GM23248 (cell line): ENCODE data around the gene PTDSS2. TPM values are rescaled to one million over a fixed set of nuclear protein-coding genes. Genes with fewer than 3 reads are reported as not detected.

Experiments used
- DNase-seq: peaks from one replicate; pipeline ENCODE4 v3.0.0-alpha.2; 2015
- H2AFZ ChIP-seq: fragments of 200-600 bp; sonication (generic); 2 replicates; pipeline ENCODE4 v1.6.1; 2016; ENCODE audit warnings: antibody characterized with exemption
- H3F3A ChIP-seq: fragments of 200-600 bp; sonication (generic); 2 replicates; pipeline ENCODE4 v1.6.1; 2016; ENCODE audit warnings: mild to moderate bottlenecking, antibody characterized with exemption, mixed run types; ENCODE audit not compliant: insufficient read depth
- H3K27ac ChIP-seq: fragments of 200-600 bp; sonication (generic); 2 replicates; pipeline ENCODE4 v1.5.1; 2016; ENCODE audit warnings: mild to moderate bottlenecking
- H3K27me3 ChIP-seq: fragments of 200-600 bp; sonication (generic); replicated peaks from 2 replicates; pipeline ENCODE4 v1.6.1; 2016; ENCODE audit warnings: mild to moderate bottlenecking; ENCODE audit not compliant: insufficient read depth
- H3K36me3 ChIP-seq: fragments of 200-600 bp; sonication (generic); 2 replicates; pipeline ENCODE4 v1.6.1; 2016; ENCODE audit warnings: low read depth, mild to moderate bottlenecking
- H3K4me1 ChIP-seq: fragments of 200-600 bp; sonication (generic); 2 replicates; pipeline ENCODE4 v1.6.1; 2016; ENCODE audit warnings: mild to moderate bottlenecking; ENCODE audit not compliant: insufficient read depth
- H3K4me2 ChIP-seq: fragments of 200-600 bp; sonication (generic); one replicate; pipeline ENCODE4 v1.6.1; 2016; ENCODE audit warnings: mild to moderate bottlenecking; ENCODE audit not compliant: unreplicated experiment
- H3K4me3 ChIP-seq: fragments of 200-600 bp; sonication (generic); 2 replicates; pipeline ENCODE4 v1.5.1; 2016; ENCODE audit warnings: mild to moderate bottlenecking
- H3K79me2 ChIP-seq: fragments of 200-600 bp; sonication (generic); 2 replicates; pipeline ENCODE4 v1.6.1; 2016; ENCODE audit warnings: mild to moderate bottlenecking; ENCODE audit not compliant: insufficient read depth
- H3K9ac ChIP-seq: fragments of 200-600 bp; sonication (generic); 2 replicates; pipeline ENCODE4 v1.6.1; 2016; ENCODE audit warnings: mild to moderate bottlenecking
- H3K9me2 ChIP-seq: fragments of 200-600 bp; sonication (generic); 2 replicates; pipeline ENCODE4 v1.6.1; 2016; ENCODE audit warnings: mixed run types, mild to moderate bottlenecking, moderate library complexity; ENCODE audit not compliant: insufficient read depth
- H3K9me3 ChIP-seq: fragments of 200-600 bp; sonication (generic); one replicate; pipeline ENCODE4 v1.6.1; 2017; ENCODE audit warnings: low read depth
- H4K20me1 ChIP-seq: fragments of 200-600 bp; sonication (generic); 2 replicates; pipeline ENCODE4 v1.6.0; 2016; ENCODE audit not compliant: insufficient read depth
- EZH2 ChIP-seq: fragments of 200-600 bp; sonication (generic); IDR thresholded peaks from 2 replicates; pipeline ENCODE4 v1.6.1; 2018; ENCODE audit warnings: antibody characterized with exemption, mild to moderate bottlenecking; ENCODE audit not compliant: insufficient read depth, poor library complexity, severe bottlenecking
- EZH2phosphoT487 ChIP-seq: fragments of 200-600 bp; sonication (generic); IDR thresholded peaks from 2 replicates; pipeline ENCODE4 v1.6.1; 2018; ENCODE audit warnings: antibody characterized with exemption, moderate library complexity, mild to moderate bottlenecking, low read depth; ENCODE audit not compliant: insufficient read depth
- WGBS, 2 experiments: methylation state at CpG; one replicate each; pipeline ENCODE4 v1.1.6; 2015 to 2017; ENCODE audit warnings: low lambda C conversion rate in 2 of 2, low coverage in 1 of 2; ENCODE audit errors: missing lambda C conversion rate in 2 of 2; 5-methylcytosine and 5-hydroxymethylcytosine counted together
- in situ Hi-C: fragments of 300-500 bp; cut with MboI; formaldehyde crosslinking; loops from 2 replicates; pipeline ENCODE4 v1.15.0; 2020
- polyA plus RNA-seq: library from polyadenylated mRNA; unstranded; fragments of >200 nt; fragmentation: Nextera tagmentation; extraction: Ambion mirVana; gene quantifications from 2 replicates; pipeline ENCODE4 v1.2.1, GENCODE V29; 2016
- small RNA-seq: library from RNA; depleted of rRNA; stranded (forward); fragments of <200 nt; gene quantifications from one replicate; pipeline ENCODE3, GENCODE V24; 2014; ENCODE audit warnings: low read depth, low replicate concordance
- total RNA-seq: library from RNA; depleted of rRNA; stranded (reverse); fragments of >200 nt; shearing (Covaris generic); gene quantifications from 2 replicates; pipeline ENCODE4 v1.2.3, GENCODE V29; 2014; rRNA removed

The PTDSS2 gene
- total and polyA plus RNA-seq, 2 experiments from 2014 or later: 22.2 to 44.1 TPM

GRCh38 chr11:538431-539051 is 88.5 kb downstream of the PTDSS2 start:
- peaks cover 14% of the 10 kb centered on the region for H3K79me2 ChIP-seq
- no peaks in the 10 kb centered on the region for H3K9me3 ChIP-seq
- no peak for DNase-seq
- no peak overlapping the region for H3K27ac ChIP-seq
- in situ Hi-C loops: no loop called here
- no peaks in the 10 kb centered on the region for H4K20me1 ChIP-seq
- 0 out of 2 replicates have a peak, but pooled peaks cover 5% of the 10 kb centered on the region for H3F3A ChIP-seq
- WGBS, 2 experiments: 90 to 92% methylated on average over 19 to 20 of the region's 20 CpGs
- H3K4me2 ChIP-seq: no peak overlapping the region
- H3K4me1 ChIP-seq: no peaks in the 10 kb centered on the region
- no peaks in the 10 kb centered on the region for H3K9me2 ChIP-seq
- H3K9ac ChIP-seq: no peak overlapping the region
- H3K36me3 ChIP-seq: no peaks in the 10 kb centered on the region
- no peak overlapping the region for H2AFZ ChIP-seq
- no peaks in the 10 kb centered on the region for H3K27me3 ChIP-seq
- TF ChIP-seq EZH2: no peak
- TF ChIP-seq EZH2phosphoT487: no peak
- no peak overlapping the region for H3K4me3 ChIP-seq

DNA sequence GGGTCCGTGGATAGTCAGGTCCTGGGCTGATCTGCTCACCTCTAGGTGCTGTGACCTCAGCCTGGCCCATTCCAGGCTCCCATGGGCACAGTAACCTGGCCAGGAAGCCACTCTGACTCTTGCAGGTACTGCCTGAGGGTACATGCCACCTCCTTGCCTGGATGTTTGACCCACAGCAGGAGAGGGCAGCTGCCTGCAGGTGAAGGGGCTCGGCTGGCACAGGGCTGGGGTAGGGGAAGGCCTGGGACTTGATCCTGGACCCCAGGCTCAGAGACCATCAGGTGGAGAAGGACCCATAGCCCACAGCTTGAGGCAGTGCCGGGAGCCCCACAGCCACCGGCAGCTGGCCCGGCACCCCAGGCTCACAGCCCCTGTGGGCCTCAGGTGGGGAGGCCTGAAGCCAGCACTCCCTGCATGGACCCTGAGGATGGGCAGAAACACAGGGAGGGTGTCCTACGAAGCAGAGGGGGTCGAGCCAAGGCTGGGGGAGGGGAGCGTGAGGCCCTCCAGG is 89.9 kb downstream of the PTDSS2 start:
- 88 to 91% methylated on average over 8 of the region's 8 CpGs for WGBS, 2 experiments
- no peaks in the 10 kb centered on the region for H3K27me3 ChIP-seq
- H3K79me2 ChIP-seq: no peaks in the 10 kb centered on the region
- no peak for DNase-seq
- H3K9me3 ChIP-seq: no peaks in the 10 kb centered on the region
- H2AFZ ChIP-seq: no peak overlapping the region
- no peak overlapping the region for H3K27ac ChIP-seq
- no peaks in the 10 kb centered on the region for H3K36me3 ChIP-seq
- no peak overlapping the region for H3K4me2 ChIP-seq
- no peak overlapping the region for H3K9ac ChIP-seq
- H3K4me1 ChIP-seq: no peaks in the 10 kb centered on the region
- no peak overlapping the region for H3K4me3 ChIP-seq
- in situ Hi-C loops: no loop called here
- 0 out of 2 replicates have a peak, but pooled peaks cover 5% of the 10 kb centered on the region for H3F3A ChIP-seq
- H3K9me2 ChIP-seq: no peaks in the 10 kb centered on the region
- H4K20me1 ChIP-seq: no peaks in the 10 kb centered on the region
- TF ChIP-seq EZH2phosphoT487: no peak
- TF ChIP-seq EZH2: no peak

Small RNAs within 50 kb of the gene (small RNA-seq; reads per million reads assigned to genes)
- not detected for gene RN7SL838P

Other genes starting within 250 kb of the PTDSS2 start
- 25.7 and 27.2 TPM in 2 replicates for gene BET1L, start 242.9 kb upstream of the PTDSS2 start, total RNA-seq
- gene BET1L, start 242.9 kb upstream of the PTDSS2 start, polyA plus RNA-seq: 76.6 and 78.5 TPM in 2 replicates
- gene RIC8A, start 242.6 kb upstream of the PTDSS2 start, total RNA-seq: 220 and 226 TPM in 2 replicates
- 121 and 132 TPM in 2 replicates for gene RIC8A, start 242.6 kb upstream of the PTDSS2 start, polyA plus RNA-seq
- gene SIRT3, start 213.9 kb upstream of the PTDSS2 start, total RNA-seq: 10.5 and 15.5 TPM in 2 replicates
- gene SIRT3, start 213.9 kb upstream of the PTDSS2 start, polyA plus RNA-seq: 12.3 and 14.9 TPM in 2 replicates
- gene PSMD13, start 213.3 kb upstream of the PTDSS2 start, total RNA-seq: 127 and 145 TPM in 2 replicates
- gene PSMD13, start 213.3 kb upstream of the PTDSS2 start, polyA plus RNA-seq: 188 and 193 TPM in 2 replicates
- not detected in 2 replicates for gene NLRP6, start 171.9 kb upstream of the PTDSS2 start, total RNA-seq
- gene NLRP6, start 171.9 kb upstream of the PTDSS2 start, polyA plus RNA-seq: not detected in 2 replicates
- 14.2 and 23.1 TPM in 2 replicates for gene PGGHG, start 161.2 kb upstream of the PTDSS2 start, total RNA-seq
- gene PGGHG, start 161.2 kb upstream of the PTDSS2 start, polyA plus RNA-seq: 4.4 and 4.6 TPM in 2 replicates
- not detected in 2 replicates for gene IFITM5, start 150.8 kb upstream of the PTDSS2 start, total RNA-seq
- gene IFITM5, start 150.8 kb upstream of the PTDSS2 start, polyA plus RNA-seq: not detected in 2 replicates
- 75.2 and 104 TPM in 2 replicates for gene IFITM2, start 142.5 kb upstream of the PTDSS2 start, total RNA-seq
- 1,025 and 1,029 TPM in 2 replicates for gene IFITM2, start 142.5 kb upstream of the PTDSS2 start, polyA plus RNA-seq
- 72.7 and 77.3 TPM in 2 replicates for gene IFITM1, start 136.2 kb upstream of the PTDSS2 start, total RNA-seq
- 180 and 187 TPM in 2 replicates for gene IFITM1, start 136.2 kb upstream of the PTDSS2 start, polyA plus RNA-seq
- gene IFITM3, start 129.4 kb upstream of the PTDSS2 start, total RNA-seq: 62.5 and 158 TPM in 2 replicates
- 1,892 and 1,917 TPM in 2 replicates for gene IFITM3, start 129.4 kb upstream of the PTDSS2 start, polyA plus RNA-seq
- gene B4GALNT4, start 80.8 kb upstream of the PTDSS2 start, total RNA-seq: 16.5 and 24.7 TPM in 2 replicates
- gene B4GALNT4, start 80.8 kb upstream of the PTDSS2 start, polyA plus RNA-seq: 1.9 and 2.3 TPM in 2 replicates
- gene PKP3, start 56.1 kb upstream of the PTDSS2 start, total RNA-seq: 1.2 and 4.9 TPM in 2 replicates
- 2.2 and 2.4 TPM in 2 replicates for gene PKP3, start 56.1 kb upstream of the PTDSS2 start, polyA plus RNA-seq
- gene SIGIRR, start 35.3 kb upstream of the PTDSS2 start, total RNA-seq: 17.7 and 28.3 TPM in 2 replicates
- 59.5 and 61.1 TPM in 2 replicates for gene SIGIRR, start 35.3 kb upstream of the PTDSS2 start, polyA plus RNA-seq
- gene ANO9, start 8.3 kb upstream of the PTDSS2 start, total RNA-seq: not detected in 2 replicates
- not detected in 2 replicates for gene ANO9, start 8.3 kb upstream of the PTDSS2 start, polyA plus RNA-seq
- gene RNH1, start 57.0 kb downstream of the PTDSS2 start, total RNA-seq: 680 and 751 TPM in 2 replicates
- gene RNH1, start 57.0 kb downstream of the PTDSS2 start, polyA plus RNA-seq: 623 and 664 TPM in 2 replicates
- 62.1 and 83.7 TPM in 2 replicates for gene HRAS, start 85.3 kb downstream of the PTDSS2 start, total RNA-seq
- gene HRAS, start 85.3 kb downstream of the PTDSS2 start, polyA plus RNA-seq: 76.9 and 85.3 TPM in 2 replicates
- gene LRRC56, start 87.2 kb downstream of the PTDSS2 start, total RNA-seq: 1.3 TPM in 1 of 2 replicates, not detected in the other
- gene LRRC56, start 87.2 kb downstream of the PTDSS2 start, polyA plus RNA-seq: 0.72 and 0.86 TPM in 2 replicates
- 0.22 and 2.3 TPM in 2 replicates for gene LMNTD2, start 110.5 kb downstream of the PTDSS2 start, total RNA-seq
- 0.35 and 0.36 TPM in 2 replicates for gene LMNTD2, start 110.5 kb downstream of the PTDSS2 start, polyA plus RNA-seq
- gene RASSF7, start 110.7 kb downstream of the PTDSS2 start, total RNA-seq: 18.8 and 19.3 TPM in 2 replicates
- 10.6 and 11.9 TPM in 2 replicates for gene RASSF7, start 110.7 kb downstream of the PTDSS2 start, polyA plus RNA-seq
- 27.7 and 30.5 TPM in 2 replicates for gene PHRF1, start 126.2 kb downstream of the PTDSS2 start, total RNA-seq
- 10.9 and 11.0 TPM in 2 replicates for gene PHRF1, start 126.2 kb downstream of the PTDSS2 start, polyA plus RNA-seq
- gene IRF7, start 165.7 kb downstream of the PTDSS2 start, total RNA-seq: 3.7 and 11.8 TPM in 2 replicates
- gene IRF7, start 165.7 kb downstream of the PTDSS2 start, polyA plus RNA-seq: 4.7 and 5.1 TPM in 2 replicates
- not detected in 2 replicates for gene CDHR5, start 174.7 kb downstream of the PTDSS2 start, total RNA-seq
- not detected in 2 replicates for gene CDHR5, start 174.7 kb downstream of the PTDSS2 start, polyA plus RNA-seq
- gene SCT, start 176.9 kb downstream of the PTDSS2 start, total RNA-seq: not detected in 2 replicates
- not detected in 2 replicates for gene SCT, start 176.9 kb downstream of the PTDSS2 start, polyA plus RNA-seq
- not detected in 2 replicates for gene DRD4, start 187.0 kb downstream of the PTDSS2 start, total RNA-seq
- not detected in 2 replicates for gene DRD4, start 187.0 kb downstream of the PTDSS2 start, polyA plus RNA-seq
- gene DEAF1, start 244.9 kb downstream of the PTDSS2 start, total RNA-seq: 31.6 and 38.5 TPM in 2 replicates
- 31.7 and 35.0 TPM in 2 replicates for gene DEAF1, start 244.9 kb downstream of the PTDSS2 start, polyA plus RNA-seq
- gene TMEM80, start 245.5 kb downstream of the PTDSS2 start, total RNA-seq: 27.0 and 37.3 TPM in 2 replicates
- 47.9 and 50.1 TPM in 2 replicates for gene TMEM80, start 245.5 kb downstream of the PTDSS2 start, polyA plus RNA-seq